HG03457 (cell line): Measurements from ENCODE around the gene ST3GAL3.
"Not testable (repeated sequence)": the region's sequence is repeated elsewhere in the genome, so short reads cannot be mapped to it uniquely, and the experiment has no call there.

Source experiments
- ATAC-seq: cut with Tn5 transposase; IDR thresholded peaks from one replicate; pipeline ENCODE4 v1.9.1; 2021; ENCODE audit warnings: moderate number of reproducible peaks; ENCODE audit not compliant: unreplicated experiment

Gene ST3GAL3

GRCh38 chr1:43699281-43699680 is 8.1 kb upstream of the ST3GAL3 start:
- no peak for ATAC-seq

GRCh38 chr1:43703836-43704235 is 3.5 kb upstream of the ST3GAL3 start:
- no peak for ATAC-seq

GRCh38 chr1:43704838-43705237 is 2.5 kb upstream of the ST3GAL3 start:
- no peak for ATAC-seq

- ATAC-seq = no peak
These were observed 2.0 kb upstream of the ST3GAL3 start for GRCh38 chr1:43705334-43705733.

GRCh38 chr1:43705982-43706597 is 1.2 kb upstream of the ST3GAL3 start:
- no peak for ATAC-seq

- no peak for ATAC-seq
These were observed 642 bp upstream of the ST3GAL3 start for GRCh38 chr1:43706598-43707189.

GRCh38 chr1:43708002-43708410 is 670 bp downstream of the ST3GAL3 start:
- ATAC-seq = no peak

- no peak for ATAC-seq
These were observed 3.7 kb downstream of the ST3GAL3 start for GRCh38 chr1:43711049-43711448.

- ATAC-seq = no peak
These were observed 4.4 kb downstream of the ST3GAL3 start for GRCh38 chr1:43711524-43712386.

- ATAC-seq = no peak
These were observed 9.4 kb downstream of the ST3GAL3 start for GRCh38 chr1:43716559-43717281.

GRCh38 chr1:43719063-43719462 is 11.7 kb downstream of the ST3GAL3 start:
- no peak for ATAC-seq

- not testable (repeated sequence) for ATAC-seq
These were observed 12.5 kb downstream of the ST3GAL3 start for GRCh38 chr1:43719670-43720419.

GRCh38 chr1:43722810-43723209 is 15.5 kb downstream of the ST3GAL3 start:
- no peak for ATAC-seq

- no peak for ATAC-seq
These were observed 22.6 kb downstream of the ST3GAL3 start for GRCh38 chr1:43729816-43730463.

- ATAC-seq = no peak
These were observed 24.7 kb downstream of the ST3GAL3 start for GRCh38 chr1:43731867-43732531.

- ATAC-seq = no peak
These were observed 29.5 kb downstream of the ST3GAL3 start for GRCh38 chr1:43736819-43737218.

GRCh38 chr1:43742026-43742425 is 34.7 kb downstream of the ST3GAL3 start:
- ATAC-seq = no peak

- no peak for ATAC-seq
These were observed 35.9 kb downstream of the ST3GAL3 start for GRCh38 chr1:43743206-43743605.

GRCh38 chr1:43747736-43748135 is 40.4 kb downstream of the ST3GAL3 start:
- ATAC-seq = no peak

GRCh38 chr1:43750083-43750482 is 42.7 kb downstream of the ST3GAL3 start:
- no peak for ATAC-seq
